Measurements from ENCODE around the gene JADE1. TPM values are rescaled to one million over a fixed set of nuclear protein-coding genes. Genes with fewer than 3 reads are reported as not detected.

JADE1 gene
- total and polyA plus RNA-seq, 2 of the 4 experiments (the other 2 are of a cell fraction), result 13.8 to 32.6 TPM

- ChIA-PET POLR2A (ENCODE audit: unreplicated experiment) (no interaction called here), CTCF (no interaction called here)
- no peak overlapping the region for H3K4ac ChIP-seq (ENCODE audit: low read depth, low read length)
- H4K91ac ChIP-seq (ENCODE audit: insufficient read depth, low read depth, low read length), result no peak overlapping the region
- H3K9me1 ChIP-seq (ENCODE audit: insufficient read depth, low read length), result no peaks in the 10 kb centered on the region
- no peak overlapping the region for H2BK120ac ChIP-seq (ENCODE audit: low read depth, low read length)
- no peak overlapping the region for H3K14ac ChIP-seq (replicated peaks; ENCODE audit: low read depth, low read length)
- H2BK5ac ChIP-seq (ENCODE audit: low read depth, low read length, poor library complexity, severe bottlenecking), result no peak overlapping the region
- H4K8ac ChIP-seq (ENCODE audit: low read depth in 2 of 2, low read length in 2 of 2), result no peak overlapping the region
- H3K27ac ChIP-seq (ENCODE audit: insufficient read depth, low read length), result no peak overlapping the region
- no peak for ATAC-seq (ENCODE audit: low read depth)
- H2BK15ac ChIP-seq (ENCODE audit: low read depth, low read length), result no peak overlapping the region
- in situ Hi-C loops (cut with MboI; ENCODE audit: low sequenced_read_pairs) (no loop called here), intact Hi-C loops (cut with micrococcal nuclease) (no loop called here), dilution Hi-C loops (cut with HindIII; ENCODE audit: low sequenced_read_pairs, unreplicated experiment) (no loop called here)
- no peak overlapping the region for H2BK20ac ChIP-seq (ENCODE audit: low read depth, low read length)
- H3K9ac ChIP-seq (ENCODE audit: low read depth, low read length), result no peak overlapping the region
- DNase-seq, result no peak
- no peak overlapping the region for H4K5ac ChIP-seq (ENCODE audit: low read depth, low read length)
- H4K20me1 ChIP-seq (ENCODE audit: insufficient read depth, low read length), result no peaks in the 10 kb centered on the region
- H3K4me2 ChIP-seq (ENCODE audit: low read depth, low read length), result no peak overlapping the region
- H3K56ac ChIP-seq (ENCODE audit: extremely low read depth, insufficient read depth, low read length), result no peak overlapping the region
- H3K9me3 ChIP-seq (ENCODE audit: control insufficient read depth, insufficient read depth, low read length), result no peaks in the 10 kb centered on the region
- BruUV-seq (replicated peaks), result no TSS peak
- H2AFZ ChIP-seq (replicated peaks; ENCODE audit: low read length, poor library complexity), result no peak overlapping the region
- H3K79me1 ChIP-seq (ENCODE audit: low read depth in 1 of 2, low read length in 2 of 2), result peaks cover 0 to 4% of the 10 kb centered on the region in 2 experiments; a peak in 1 of 4 replicates
- H2AK5ac ChIP-seq (ENCODE audit: low read depth, low read length), result no peak overlapping the region
- H2AK9ac ChIP-seq (replicated peaks; ENCODE audit: low read depth, low read length, poor library complexity), result no peak overlapping the region
- no peaks in the 10 kb centered on the region for H3K36me3 ChIP-seq (ENCODE audit: control insufficient read depth, insufficient read depth, low read length)
- no peaks in the 10 kb centered on the region for H3K27me3 ChIP-seq (ENCODE audit: control insufficient read depth, insufficient read depth, low read length)
- H3K4me3 ChIP-seq (ENCODE audit: insufficient read depth, low read depth, low read length), result no peak overlapping the region
- H3K4me1 ChIP-seq (ENCODE audit: control insufficient read depth, insufficient read depth, low read length), result no peaks in the 10 kb centered on the region
- H3K23ac ChIP-seq (ENCODE audit: low read depth, low read length), result no peak overlapping the region
- no peak overlapping the region for H3K18ac ChIP-seq (ENCODE audit: low read depth, low read length)
- TF ChIP-seq NFE2L2 (IDR thresholded peaks at IDR 0.05; ENCODE audit: low read depth, low read length) (no peak), MXI1 (IDR thresholded peaks at IDR 0.05; ENCODE audit: borderline replicate concordance, low read depth, low read length) (no peak), BHLHE40 (IDR thresholded peaks at IDR 0.05; ENCODE audit: low read depth, low read length) (no peak), POLR2A (IDR thresholded peaks at IDR 0.05; ENCODE audit: low read depth, low read length) (no peak), RAD21 (IDR thresholded peaks at IDR 0.05; ENCODE audit: low read length) (no peak), SMC3 (IDR thresholded peaks at IDR 0.05; ENCODE audit: low read depth, low read length) (no peak), CHD1 (IDR thresholded peaks at IDR 0.05; ENCODE audit: low read depth, low read length) (no peak)
- TF ChIP-seq, protein P1, sequence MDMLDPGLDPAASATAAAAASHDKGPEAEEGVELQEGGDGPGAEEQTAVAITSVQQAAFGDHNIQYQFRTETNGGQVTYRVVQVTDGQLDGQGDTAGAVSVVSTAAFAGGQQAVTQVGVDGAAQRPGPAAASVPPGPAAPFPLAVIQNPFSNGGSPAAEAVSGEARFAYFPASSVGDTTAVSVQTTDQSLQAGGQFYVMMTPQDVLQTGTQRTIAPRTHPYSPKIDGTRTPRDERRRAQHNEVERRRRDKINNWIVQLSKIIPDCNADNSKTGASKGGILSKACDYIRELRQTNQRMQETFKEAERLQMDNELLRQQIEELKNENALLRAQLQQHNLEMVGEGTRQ (IDR thresholded peaks at IDR 0.05; ENCODE audit: low read depth, low read length), result no peak
These were observed 106.0 kb downstream of the JADE1 start for GRCh38 chr4:128915544-128915943.
